BLaER1 treated with 17β-estradiol and CSF1 and Interleukin-3, amounts not matched to agents 10 nM and 100 nM (cell line): ENCODE results near the gene FAM107B.
"Not testable (repeated sequence)": the region's sequence is repeated elsewhere in the genome, so short reads cannot be mapped to it uniquely, and the experiment has no call there.

ENCODE experiments used
- H3K27ac ChIP-seq, 11 experiments: shearing (Covaris generic); formaldehyde crosslinking; 2 replicates each; pipeline ENCODE4 v1.8.1; 2022
- H3K27me3 ChIP-seq, 11 experiments: shearing (Covaris generic); formaldehyde crosslinking; 2 replicates each; pipeline ENCODE4 v1.8.1; 2022
- H3K36me3 ChIP-seq, 11 experiments: shearing (Covaris generic); formaldehyde crosslinking; 2 replicates each; pipeline ENCODE4 v1.8.1; 2022
- H3K4me1 ChIP-seq, 10 experiments: shearing (Covaris generic); formaldehyde crosslinking; 2 replicates each; pipeline ENCODE4 v1.8.1; 2022
- H3K4me2 ChIP-seq, 11 experiments: shearing (Covaris generic); formaldehyde crosslinking; 2 replicates each; pipeline ENCODE4 v1.8.1; 2022
- H3K4me3 ChIP-seq, 10 experiments: shearing (Covaris generic); formaldehyde crosslinking; 2 replicates each; pipeline ENCODE4 v1.8.1; 2022
- H3K9ac ChIP-seq, 11 experiments: shearing (Covaris generic); formaldehyde crosslinking; 2 replicates each; pipeline ENCODE4 v1.8.1; 2022
- H3K9me3 ChIP-seq, 11 experiments: shearing (Covaris generic); formaldehyde crosslinking; replicated peaks in 1 of 11; 2 replicates each; pipeline ENCODE4 v1.8.1; 2022
- H4K20me1 ChIP-seq, 11 experiments: shearing (Covaris generic); formaldehyde crosslinking; 2 replicates each; pipeline ENCODE4 v1.8.1; 2022
- Cebpa-rat ChIP-seq, 11 experiments: shearing (Covaris generic); IDR thresholded peaks; 2 replicates each; pipeline ENCODE4 v1.8.1; 2022

FAM107B gene

DNA sequence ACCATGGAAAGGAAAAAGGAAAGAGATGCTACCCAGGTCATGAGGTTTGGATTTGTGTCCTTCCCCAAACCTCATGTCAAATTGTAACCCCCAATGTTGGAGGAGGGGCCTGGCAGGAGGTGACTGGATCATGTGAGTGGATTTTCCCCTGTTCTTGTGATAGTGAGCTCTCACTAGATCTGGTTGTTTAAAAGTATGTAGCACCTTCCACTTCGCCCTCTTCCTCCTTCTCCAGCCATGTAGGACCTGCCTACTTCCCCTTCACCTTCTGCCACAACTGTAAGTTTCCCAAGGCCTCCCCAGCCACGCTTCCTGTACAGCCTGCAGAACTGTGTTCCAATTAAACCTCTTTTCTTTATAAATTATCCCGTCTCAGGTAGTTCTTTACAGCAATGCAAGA is 113.9 kb downstream of the FAM107B start:
- H3K9me3 ChIP-seq, result peaks cover 9 to 66% (median 55%) of the 10 kb centered on the region in 11 experiments
- no peaks in the 10 kb centered on the region for H3K36me3 ChIP-seq
- H3K27ac ChIP-seq, result peak overlapping the region; percentile 51 to 97 (median 92); a peak in 21 of 22 replicates
- H3K4me3 ChIP-seq, result peak overlapping the region in 8 of 10 experiments; percentile 2 to 56 (median 22); a peak in 10 of 20 replicates
- H3K4me1 ChIP-seq, result peaks cover 62 to 74% (median 66%) of the 10 kb centered on the region in 10 experiments
- no peak for TF ChIP-seq Cebpa-rat (IDR thresholded peaks at IDR 0.05)
- peak overlapping the region in 9 of 11 experiments; percentile 66 to 84 (median 77); a peak in 18 of 22 replicates for H3K9ac ChIP-seq
- peak overlapping the region; percentile 56 to 97 (median 82) for H3K4me2 ChIP-seq
- no peaks in the 10 kb centered on the region for H4K20me1 ChIP-seq
- H3K27me3 ChIP-seq, result no peaks in the 10 kb centered on the region

DNA sequence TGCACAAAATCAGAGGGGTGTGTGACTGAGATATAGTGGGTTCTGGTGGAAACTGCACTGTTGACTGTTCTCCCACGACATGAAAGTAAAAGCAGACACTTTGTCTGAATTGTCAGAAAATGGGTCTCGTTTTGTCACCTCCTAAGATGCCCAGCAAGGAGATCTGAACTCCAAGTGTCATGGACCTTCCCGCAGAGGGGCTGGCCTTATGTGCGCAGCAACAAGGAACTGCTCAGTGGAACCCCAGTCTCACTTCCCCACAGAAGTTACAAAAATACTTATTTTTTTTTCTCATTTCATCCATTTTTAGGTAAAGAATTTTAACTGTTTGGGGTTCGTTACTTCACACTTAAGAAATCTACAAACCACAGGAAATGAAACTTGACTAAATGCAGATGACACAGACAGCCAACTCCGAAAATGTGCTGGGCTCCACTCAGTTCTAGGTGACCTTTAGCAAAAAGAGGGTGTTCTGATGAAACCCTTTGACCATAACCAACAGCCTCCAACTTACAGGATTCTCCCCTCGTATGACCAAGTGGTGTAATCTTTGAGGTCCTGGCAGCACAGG is 115.0 kb downstream of the FAM107B start:
- Histone ChIP-seq H3K4me3 (peak overlapping the region in 4 of 10 experiments; percentile 18 to 55 (median 34); a peak in 4 of 20 replicates), H3K9me3 (peaks cover 0 to 61% (median 44%) of the 10 kb centered on the region in 11 experiments; a peak in 18 of 22 replicates), H3K9ac (peak overlapping the region in 10 of 11 experiments; percentile 62 to 84 (median 77); a peak in 21 of 22 replicates), H3K27ac (peak overlapping the region; percentile 51 to 97 (median 92); a peak in 21 of 22 replicates), H3K4me1 (peaks cover 73 to 86% (median 77%) of the 10 kb centered on the region in 10 experiments), H3K4me2 (peak overlapping the region; percentile 69 to 97 (median 84)), H3K36me3 (no peaks in the 10 kb centered on the region), H4K20me1 (no peaks in the 10 kb centered on the region), H3K27me3 (no peaks in the 10 kb centered on the region)
- TF ChIP-seq Cebpa-rat (IDR thresholded peaks at IDR 0.05), result peak in 9 of 11 experiments; percentile 7 to 96 (median 83); a peak in 14 of 22 replicates

DNA sequence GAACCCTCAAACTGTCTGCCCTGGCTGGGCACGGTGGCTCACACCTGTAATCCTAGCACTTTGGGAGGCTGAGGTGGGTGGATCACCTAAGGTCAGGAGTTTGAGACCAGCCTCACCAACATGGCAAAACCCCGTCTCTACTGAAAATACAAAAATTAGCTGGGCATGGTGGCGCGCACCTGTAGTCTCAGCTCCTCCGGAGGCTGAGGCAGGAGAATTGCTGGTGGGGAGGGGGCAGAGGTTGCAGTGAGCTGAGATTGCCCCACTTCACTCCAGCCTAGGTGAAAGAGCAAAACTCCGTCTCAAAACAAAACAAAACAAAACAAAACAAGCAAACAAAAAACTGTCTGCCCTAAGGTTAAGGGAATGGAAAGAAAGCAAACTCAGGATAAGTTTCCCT is 115.6 kb downstream of the FAM107B start:
- peak overlapping the region; percentile 69 to 97 (median 84) for H3K4me2 ChIP-seq
- not testable (repeated sequence) for H4K20me1 ChIP-seq, H3K27me3 ChIP-seq, H3K36me3 ChIP-seq
- H3K9ac ChIP-seq, result peak overlapping the region; percentile 31 to 84 (median 77); a peak in 21 of 22 replicates
- peak overlapping the region in 6 of 10 experiments; percentile 9 to 55 (median 32); a peak in 7 of 20 replicates for H3K4me3 ChIP-seq
- peaks cover 78 to 91% (median 81%) of the 10 kb centered on the region in 10 experiments for H3K4me1 ChIP-seq
- H3K9me3 ChIP-seq, result peaks cover 0 to 61% (median 43%) of the 10 kb centered on the region in 11 experiments; a peak in 18 of 22 replicates
- H3K27ac ChIP-seq, result peak overlapping the region; percentile 22 to 97 (median 92); a peak in 21 of 22 replicates

DNA sequence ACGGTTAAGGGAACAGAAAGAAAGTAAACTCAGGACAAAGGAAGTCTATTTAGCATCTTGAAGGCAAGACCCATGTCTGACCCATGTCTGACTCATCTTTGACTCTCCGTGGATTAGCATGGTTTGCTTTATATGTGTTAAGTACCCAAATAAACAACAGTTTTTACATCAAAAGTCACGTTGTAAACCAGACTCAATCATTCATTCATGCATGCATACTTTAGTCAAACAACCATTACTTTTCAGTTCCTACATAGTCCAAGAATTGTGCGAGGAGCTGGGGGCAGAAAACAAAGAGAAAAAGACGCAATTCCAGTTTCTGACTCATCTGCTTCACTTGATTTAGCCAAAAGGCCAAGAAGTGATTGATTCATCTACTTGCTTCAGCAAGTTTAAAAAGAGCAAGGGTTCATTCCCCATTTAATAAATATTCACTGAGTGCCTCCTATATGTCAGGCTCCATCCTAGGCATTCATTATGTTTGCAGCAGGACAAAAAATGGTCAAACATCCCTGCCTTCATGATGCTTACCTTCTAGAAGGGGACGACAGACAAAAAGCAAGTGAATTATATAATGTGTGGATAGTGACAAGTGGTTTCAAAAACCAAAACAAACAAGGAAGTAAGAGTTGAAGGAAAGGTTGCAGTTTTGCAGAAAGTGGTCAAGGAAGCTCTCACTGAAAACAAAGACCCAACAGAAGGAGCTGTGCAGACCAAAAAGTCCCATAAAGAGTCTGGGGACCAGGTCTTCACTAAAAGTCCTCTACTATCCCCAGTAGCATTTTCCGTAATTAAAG is 116.2 kb downstream of the FAM107B start:
- peak overlapping the region in 7 of 10 experiments; percentile 9 to 55 (median 25); a peak in 9 of 20 replicates for H3K4me3 ChIP-seq
- no peaks in the 10 kb centered on the region for H4K20me1 ChIP-seq
- peak overlapping the region; percentile 69 to 97 (median 84) for H3K4me2 ChIP-seq
- H3K4me1 ChIP-seq, result peaks cover 84 to 97% (median 86%) of the 10 kb centered on the region in 10 experiments
- H3K36me3 ChIP-seq, result no peaks in the 10 kb centered on the region
- peak overlapping the region; percentile 31 to 84 (median 77); a peak in 20 of 22 replicates for H3K9ac ChIP-seq
- H3K27me3 ChIP-seq, result no peaks in the 10 kb centered on the region
- TF ChIP-seq Cebpa-rat (IDR thresholded peaks at IDR 0.05), result no peak
- H3K9me3 ChIP-seq, result peaks cover 0 to 56% (median 39%) of the 10 kb centered on the region in 11 experiments; a peak in 18 of 22 replicates
- H3K27ac ChIP-seq, result peak overlapping the region; percentile 22 to 97 (median 92); a peak in 21 of 22 replicates

DNA sequence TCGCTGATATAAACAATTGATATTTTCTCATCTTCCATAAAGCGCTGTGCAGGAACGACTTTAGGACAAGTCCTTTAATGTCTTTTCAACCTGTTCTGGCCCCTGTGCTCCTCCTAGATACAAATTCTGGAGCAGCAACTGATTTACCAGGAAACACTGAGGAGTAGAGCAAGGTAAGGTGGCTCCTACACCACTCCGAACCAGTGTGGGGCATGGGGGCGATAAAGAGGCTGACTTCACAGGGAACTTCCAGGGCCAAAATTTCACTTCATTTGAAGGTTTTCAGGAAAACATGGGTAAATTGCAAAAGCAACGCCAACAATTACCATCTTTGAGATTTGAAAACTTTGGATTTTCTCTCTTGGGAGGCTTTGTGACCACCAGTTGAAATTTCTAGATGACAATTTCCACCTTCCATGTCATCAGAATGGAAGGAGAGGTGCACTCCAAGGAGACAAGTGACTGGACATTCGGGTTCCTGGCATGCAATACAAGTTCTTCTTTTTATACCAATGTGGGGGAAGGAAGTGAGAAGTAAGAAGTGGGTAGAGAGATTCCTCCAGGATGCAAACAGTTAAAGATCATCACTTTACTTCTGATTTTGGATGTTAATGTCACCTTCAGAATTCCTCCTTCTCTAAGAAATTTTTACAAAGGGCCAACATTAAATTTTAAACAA is 118.5 kb downstream of the FAM107B start:
- Histone ChIP-seq H3K4me1 (peaks cover 73 to 93% (median 83%) of the 10 kb centered on the region in 10 experiments), H3K9me3 (peaks cover 0 to 40% (median 29%) of the 10 kb centered on the region in 11 experiments; a peak in 18 of 22 replicates), H3K9ac (peak overlapping the region in 2 of 11 experiments; percentile 7 to 19; a peak in 1 of 22 replicates), H4K20me1 (no peaks in the 10 kb centered on the region), H3K4me3 (no peak overlapping the region), H3K4me2 (peak overlapping the region; percentile 69 to 97 (median 84)), H3K36me3 (no peaks in the 10 kb centered on the region), H3K27me3 (no peaks in the 10 kb centered on the region), H3K27ac (peak overlapping the region in 9 of 11 experiments; percentile 27 to 97 (median 93); a peak in 14 of 22 replicates)
- TF ChIP-seq Cebpa-rat (IDR thresholded peaks at IDR 0.05), result no peak

DNA sequence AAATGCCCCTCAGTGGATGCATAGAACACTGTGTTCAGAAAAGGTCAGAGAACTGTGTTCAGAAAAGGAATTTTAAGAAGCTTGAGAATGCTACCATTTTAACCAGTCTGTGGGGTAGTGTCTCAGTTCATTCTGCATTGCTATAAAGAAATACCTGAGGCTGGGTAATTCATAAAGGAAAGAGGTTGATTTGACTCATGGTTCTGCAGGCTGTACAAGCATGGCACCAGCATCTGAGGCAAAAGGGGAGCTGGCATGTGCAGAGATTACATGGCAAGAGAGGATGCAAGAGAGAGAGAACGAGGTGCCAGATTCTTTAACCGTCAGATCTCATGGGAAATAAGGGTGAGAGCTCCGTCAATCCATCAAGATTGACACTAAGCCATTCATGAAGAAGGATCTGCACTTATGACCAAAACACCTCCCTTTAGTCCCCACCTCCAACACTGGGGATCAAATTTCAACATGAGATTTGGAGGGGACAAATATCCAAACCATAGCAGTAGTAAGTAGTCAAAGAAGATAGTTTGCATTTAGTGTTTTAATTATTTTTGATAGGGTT is 119.8 kb downstream of the FAM107B start:
- peaks cover 0 to 43% (median 31%) of the 10 kb centered on the region in 11 experiments; a peak in 15 of 22 replicates for H3K9me3 ChIP-seq
- H3K27me3 ChIP-seq, result no peaks in the 10 kb centered on the region
- H4K20me1 ChIP-seq, result no peaks in the 10 kb centered on the region
- H3K4me1 ChIP-seq, result peaks cover 60 to 80% (median 71%) of the 10 kb centered on the region in 10 experiments
- H3K9ac ChIP-seq, result no peak overlapping the region
- H3K4me3 ChIP-seq, result no peak overlapping the region
- H3K36me3 ChIP-seq, result no peaks in the 10 kb centered on the region
- H3K4me2 ChIP-seq, result peak overlapping the region in 10 of 11 experiments; percentile 69 to 97 (median 84); a peak in 18 of 22 replicates
- H3K27ac ChIP-seq, result peak overlapping the region in 6 of 11 experiments; percentile 2 to 94 (median 76); a peak in 6 of 22 replicates
- no peak for TF ChIP-seq Cebpa-rat (IDR thresholded peaks at IDR 0.05)

DNA sequence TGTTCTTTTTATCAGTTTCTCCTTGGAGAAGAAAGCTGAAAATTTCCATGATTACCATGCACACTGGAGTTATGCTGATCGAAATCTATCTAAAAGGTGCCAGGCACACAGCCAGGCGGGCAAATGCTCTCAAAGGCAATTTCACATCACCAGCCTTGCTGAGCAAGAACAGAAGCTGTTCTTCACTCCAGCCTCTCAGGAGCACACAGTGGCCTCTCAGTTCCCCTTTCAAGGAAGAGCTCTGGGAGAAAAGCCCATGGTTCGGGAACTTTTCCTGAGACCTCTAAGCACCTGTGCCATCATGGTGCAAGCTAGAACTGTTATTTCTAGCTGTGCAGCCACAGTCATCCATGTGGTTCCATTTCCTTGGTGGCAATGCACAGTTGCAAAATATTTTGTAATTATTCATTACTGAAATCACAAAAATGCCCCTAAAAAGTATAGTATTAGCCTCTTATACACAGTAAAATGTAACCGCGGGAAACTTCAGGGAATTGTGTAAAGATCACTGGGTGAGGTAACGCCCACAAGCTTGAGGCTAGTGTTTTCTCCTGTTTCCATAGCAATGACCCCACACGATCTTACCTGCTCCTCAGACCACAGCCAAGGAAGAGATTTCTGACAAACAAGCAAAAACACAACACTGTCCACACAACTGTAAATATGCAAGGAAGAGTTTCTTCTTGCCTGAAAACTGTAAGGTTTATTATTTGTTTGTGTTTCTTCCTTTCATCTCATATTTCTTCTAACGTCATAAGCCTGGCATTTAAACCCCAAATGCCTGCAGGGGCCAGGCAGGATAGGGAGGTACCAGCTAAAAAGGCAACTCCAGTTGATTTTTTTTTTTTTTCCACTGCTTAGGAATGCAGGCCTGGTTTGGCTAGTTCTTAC is 121.2 kb downstream of the FAM107B start:
- no peak overlapping the region for H3K9ac ChIP-seq
- H3K27ac ChIP-seq, result peak overlapping the region in 6 of 11 experiments; percentile 11 to 94 (median 16); a peak in 4 of 22 replicates
- H3K4me1 ChIP-seq, result peaks cover 56 to 75% (median 67%) of the 10 kb centered on the region in 10 experiments
- H3K4me3 ChIP-seq, result no peak overlapping the region
- no peaks in the 10 kb centered on the region for H3K27me3 ChIP-seq
- peak overlapping the region; percentile 35 to 87 (median 67) for H3K4me2 ChIP-seq
- peaks cover 0 to 51% (median 38%) of the 10 kb centered on the region in 11 experiments; a peak in 15 of 22 replicates for H3K9me3 ChIP-seq
- no peak for TF ChIP-seq Cebpa-rat (IDR thresholded peaks at IDR 0.05)
- no peaks in the 10 kb centered on the region for H4K20me1 ChIP-seq
- no peaks in the 10 kb centered on the region for H3K36me3 ChIP-seq
